ENCODE measurements around the gene COG5.
"Not testable (repeated sequence)": the region's sequence is repeated elsewhere in the genome, so short reads cannot be mapped to it uniquely, and the experiment has no call there.

The COG5 gene

GRCh38 chr7:107269790-107270189 lies 293.9 kb downstream of the COG5 start:
- no peak for DNase-seq (ENCODE audit: low spot score)

- DNase-seq (ENCODE audit: low spot score) = no peak
Observed at GRCh38 chr7:107268594-107268993, 295.1 kb downstream of the COG5 start.

- no peak for DNase-seq (ENCODE audit: low spot score)
Observed at GRCh38 chr7:107267138-107267537, 296.6 kb downstream of the COG5 start.

DNA sequence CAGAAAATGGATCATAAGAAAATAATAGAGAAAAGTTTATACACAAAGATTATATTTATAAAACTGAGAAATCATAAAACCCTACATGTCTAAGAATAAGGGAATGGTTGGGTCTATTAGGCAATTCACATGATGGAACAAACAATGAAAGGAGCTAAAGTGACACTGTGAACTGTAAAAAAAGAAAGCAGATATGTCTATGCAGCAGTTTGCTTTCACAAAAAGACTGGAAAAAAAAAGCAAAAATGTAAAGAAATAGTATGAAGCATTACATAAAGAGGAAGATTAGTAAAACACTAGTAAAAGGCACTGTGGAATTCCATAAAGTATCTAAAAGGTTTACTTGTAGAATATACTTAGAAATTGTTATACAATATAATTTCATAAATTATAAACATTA lies 299.0 kb downstream of the COG5 start:
- DNase-seq (ENCODE audit: low spot score) = no peak

DNA sequence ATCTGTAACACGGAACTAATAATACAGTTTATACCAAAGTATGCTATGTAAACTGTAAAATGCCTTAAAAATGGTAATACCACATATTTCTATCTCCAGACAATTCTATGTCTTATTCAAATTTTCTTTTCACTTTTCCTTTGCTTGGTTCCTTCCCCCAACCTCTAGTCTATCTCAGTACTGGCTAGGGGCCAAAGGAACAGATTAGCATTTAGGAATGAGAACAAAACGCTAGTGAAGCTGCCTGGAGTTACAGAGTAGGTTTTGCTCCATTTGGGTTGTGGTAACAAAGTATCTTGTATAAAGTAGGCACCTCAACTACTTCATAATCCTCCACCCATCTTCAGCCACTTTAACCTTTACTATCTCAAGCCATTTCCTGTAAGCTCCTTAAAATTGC lies 300.9 kb downstream of the COG5 start:
- DNase-seq (ENCODE audit: low spot score) = no peak

DNA sequence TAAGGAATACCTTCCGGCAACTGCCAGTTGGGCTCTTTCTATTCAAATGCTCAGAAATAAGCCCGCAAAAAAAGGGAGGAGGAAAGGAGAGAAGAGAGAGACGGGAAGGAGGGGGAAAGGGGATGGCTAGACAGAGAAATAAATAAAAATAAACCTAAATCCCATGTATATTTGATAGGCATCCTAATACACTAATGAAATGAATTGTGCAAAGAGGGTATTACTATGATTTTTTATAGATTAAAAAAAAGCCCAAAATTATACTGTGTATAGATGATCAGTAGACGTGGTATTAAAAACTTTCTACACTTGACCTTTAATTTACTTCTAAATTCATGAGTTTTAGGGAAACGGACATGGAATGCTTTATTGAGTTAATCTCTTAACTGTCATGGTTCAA lies 305.0 kb downstream of the COG5 start:
- DNase-seq (ENCODE audit: low spot score) = no peak

DNA sequence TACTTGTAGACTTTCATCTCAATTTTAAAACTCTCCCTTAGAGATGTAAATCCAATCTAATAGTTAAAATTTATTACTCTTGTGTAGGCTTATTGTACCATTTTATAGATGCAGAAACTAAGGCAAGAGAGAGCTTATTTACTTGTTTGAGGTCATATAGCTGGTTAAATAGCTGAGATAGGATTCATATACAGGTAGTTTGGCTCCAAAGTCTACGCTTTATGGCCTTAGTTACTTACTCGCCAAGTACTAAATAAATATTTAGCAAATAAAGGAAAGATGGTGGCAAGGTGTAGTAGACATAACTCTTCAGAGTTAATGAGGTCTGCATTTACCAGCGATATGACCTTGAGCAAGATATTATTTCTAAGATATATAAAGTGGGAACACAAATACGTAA lies 308.1 kb downstream of the COG5 start:
- no peak for DNase-seq (ENCODE audit: low spot score)

DNA sequence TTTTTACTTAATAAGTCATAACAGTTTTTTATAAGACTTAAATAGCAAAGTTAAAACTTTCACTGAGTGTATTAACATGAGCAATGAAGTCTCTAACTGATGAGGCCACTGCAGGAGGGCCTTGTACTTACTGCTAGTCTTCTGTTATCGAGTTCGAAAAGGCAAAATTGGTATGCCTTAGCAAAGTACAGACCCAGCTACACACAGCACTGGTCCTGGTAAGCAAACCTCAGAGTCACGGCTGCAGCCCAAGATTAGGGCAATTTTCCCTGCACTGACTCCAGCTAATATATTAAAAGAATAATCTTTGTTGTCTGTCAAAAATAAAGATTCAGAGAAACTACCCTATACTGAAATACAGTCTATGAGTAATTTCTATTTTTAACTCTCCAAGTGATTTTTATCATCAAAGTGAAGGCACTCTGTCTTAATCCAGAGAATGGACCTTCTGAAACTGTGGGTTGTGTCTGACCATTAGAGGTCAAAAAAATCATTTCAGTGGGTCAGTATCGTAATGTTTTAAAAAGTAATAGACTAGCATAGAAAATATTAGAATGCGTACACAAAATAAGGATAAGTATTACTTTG lies 309.2 kb downstream of the COG5 start:
- no peak for DNase-seq (ENCODE audit: low spot score)

GRCh38 chr7:107253599-107253998 lies 310.1 kb downstream of the COG5 start:
- no peak for DNase-seq (ENCODE audit: low spot score)

GRCh38 chr7:107251963-107252362 lies 311.8 kb downstream of the COG5 start:
- no peak for DNase-seq (ENCODE audit: low spot score)

- no peak for DNase-seq (ENCODE audit: low spot score)
Observed at GRCh38 chr7:107248551-107249316, 315.0 kb downstream of the COG5 start.

GRCh38 chr7:107246836-107247235 lies 316.9 kb downstream of the COG5 start:
- DNase-seq (ENCODE audit: low spot score) = not testable (repeated sequence)

GRCh38 chr7:107244613-107245012 lies 319.1 kb downstream of the COG5 start:
- no peak for DNase-seq (ENCODE audit: low spot score)

GRCh38 chr7:107242267-107242666 lies 321.5 kb downstream of the COG5 start:
- no peak for DNase-seq (ENCODE audit: low spot score)

GRCh38 chr7:107237451-107237850 lies 326.3 kb downstream of the COG5 start:
- no peak for DNase-seq (ENCODE audit: low spot score)

DNA sequence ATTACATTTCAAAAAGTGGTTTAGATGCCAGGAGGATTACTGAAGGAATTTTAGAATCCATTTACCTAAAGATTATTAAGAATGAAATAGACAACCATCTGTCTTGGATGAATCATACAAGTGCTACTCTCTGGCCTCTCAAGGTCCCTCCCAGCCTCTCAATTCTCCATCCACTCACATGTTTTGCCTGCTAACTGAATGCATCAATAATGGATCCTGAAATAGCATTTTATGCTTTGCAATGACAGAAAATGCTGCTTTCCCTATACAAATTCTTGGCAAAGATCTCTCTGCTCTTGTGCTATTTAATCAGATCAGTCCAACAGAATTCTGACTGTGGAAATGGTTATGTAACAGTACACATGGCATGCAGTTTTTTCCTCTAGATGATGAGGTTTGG lies 326.9 kb downstream of the COG5 start:
- DNase-seq (ENCODE audit: low spot score) = peak; percentile 22

GRCh38 chr7:107234436-107234835 lies 329.3 kb downstream of the COG5 start:
- peak; percentile 47 for DNase-seq (ENCODE audit: low spot score)

- DNase-seq (ENCODE audit: low spot score) = no peak
Observed at GRCh38 chr7:107233981-107234380, 329.7 kb downstream of the COG5 start.

DNA sequence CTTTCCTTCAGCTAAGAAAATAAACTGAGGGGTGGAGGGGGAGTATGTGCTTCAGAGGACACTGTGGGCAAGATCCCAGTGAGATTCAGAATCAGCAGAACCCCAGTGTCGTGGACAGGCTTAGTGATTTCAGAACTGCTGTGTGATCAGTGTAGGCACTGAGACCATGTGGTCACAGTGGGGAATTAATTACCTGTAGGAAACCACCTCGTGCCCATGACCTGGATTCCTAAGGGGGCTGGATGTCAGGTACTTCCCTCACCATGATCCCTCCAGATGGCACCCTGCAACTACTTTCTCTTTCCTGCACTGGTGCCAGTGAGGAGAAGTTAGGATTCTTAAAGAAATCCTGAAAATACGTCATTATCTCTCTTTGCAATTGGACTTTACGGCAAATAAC lies 330.5 kb downstream of the COG5 start:
- DNase-seq (ENCODE audit: low spot score) = no peak

DNA sequence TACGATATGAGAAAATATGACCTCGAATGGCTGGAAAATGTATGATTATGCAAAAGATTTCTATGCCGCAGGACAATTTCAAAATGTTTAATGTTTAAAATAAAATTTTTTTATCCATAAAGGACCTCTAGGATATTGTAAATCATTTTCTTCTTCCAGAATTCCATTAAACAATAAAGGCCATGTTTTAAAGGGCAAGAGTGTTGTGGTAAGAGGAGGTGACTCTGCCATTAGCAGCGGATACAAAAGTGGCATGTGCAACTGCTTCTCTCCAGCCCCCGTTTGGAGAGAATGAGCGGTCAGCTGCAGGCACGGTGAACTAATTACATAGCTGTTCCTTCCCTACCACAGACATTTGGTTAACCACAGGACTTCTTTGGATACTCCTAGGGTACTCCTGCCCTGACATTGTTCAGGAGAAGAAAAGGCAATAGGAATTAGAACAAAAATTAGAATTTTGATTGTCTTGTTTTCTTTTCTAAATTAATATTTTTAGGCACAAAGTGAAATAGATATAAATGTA lies 331.1 kb downstream of the COG5 start:
- DNase-seq (ENCODE audit: low spot score) = no peak

DNA sequence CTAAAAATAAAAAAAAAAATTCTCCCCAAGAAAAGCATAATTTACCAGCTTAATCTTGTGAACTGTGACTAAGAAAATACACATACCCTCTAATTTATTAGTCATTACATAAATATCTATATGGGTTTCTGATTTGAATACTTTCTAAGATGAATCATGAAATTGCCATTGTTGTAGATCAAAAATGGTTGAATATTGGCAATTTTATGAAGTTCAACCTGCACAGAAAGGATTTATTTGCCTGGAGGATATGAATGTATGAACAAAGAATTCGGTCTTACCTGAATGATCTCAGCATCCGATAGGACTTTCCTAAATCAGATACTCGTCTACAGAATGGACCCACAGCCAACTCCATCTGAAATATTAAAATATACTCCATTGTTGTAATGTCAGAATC lies 333.4 kb downstream of the COG5 start:
- no peak for DNase-seq (ENCODE audit: low spot score)

GRCh38 chr7:107228291-107228690 lies 335.4 kb downstream of the COG5 start:
- DNase-seq (ENCODE audit: low spot score) = no peak

DNA sequence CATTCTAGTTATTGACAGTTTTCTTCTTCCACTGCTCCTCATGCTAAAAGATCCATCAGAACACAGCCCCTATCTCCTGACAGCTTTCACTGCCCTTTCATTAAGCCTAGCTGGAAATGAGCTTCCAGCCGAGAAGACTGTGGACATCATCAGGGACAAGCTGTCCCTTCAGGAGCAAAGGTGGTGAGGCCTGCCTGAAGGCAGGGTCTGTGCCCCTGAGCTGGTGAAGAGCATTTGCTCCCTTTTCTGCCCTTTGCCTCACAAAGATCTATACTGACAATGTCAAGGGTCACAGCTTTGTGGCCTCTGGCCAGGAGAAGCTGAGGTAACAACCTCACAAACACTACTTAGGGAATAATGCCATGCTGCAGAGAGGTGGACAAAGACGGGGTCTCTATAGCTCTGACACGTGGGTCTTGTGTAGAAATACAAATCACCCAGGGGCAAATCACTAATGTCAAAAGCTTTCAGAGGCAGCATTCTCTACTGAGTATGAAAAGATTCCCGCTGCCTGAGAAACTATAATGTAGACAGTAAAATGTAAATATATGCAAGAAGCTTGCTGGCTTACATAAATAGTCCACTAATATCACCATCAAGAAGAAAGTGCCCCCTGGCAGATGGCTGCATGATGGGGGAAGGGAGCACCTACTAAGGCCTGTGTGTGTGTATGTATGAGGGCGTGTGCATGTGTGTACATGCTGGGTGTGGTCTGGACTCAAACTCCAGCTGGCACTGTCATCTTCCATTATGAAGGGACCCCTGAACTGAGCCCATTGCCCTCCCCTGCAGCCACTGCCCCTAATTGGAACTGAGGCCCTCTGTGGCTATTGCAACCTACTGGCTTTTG lies 339.1 kb downstream of the COG5 start:
- no peak for DNase-seq (ENCODE audit: low spot score)

Measured in putamen (tissue), 1 donor.